ENCODE measurements around the gene PLCG1. TPM values are rescaled to one million over a fixed set of nuclear protein-coding genes. Genes with fewer than 3 reads are reported as not detected.

Gene PLCG1
- total and polyA plus RNA-seq, 2 donors (not counting 3 experiments of a cell fraction or from before 2014, with no cell fraction given), result 164 to 224 TPM

GRCh38 chr20:41098703-41099250 is 38.6 kb upstream of the PLCG1 start:
- dilution Hi-C loops (cut with MboI; ENCODE audit: extremely low pct_ligation_motif_present, low sequenced_read_pairs) (no loop called here), intact Hi-C loops (cut with micrococcal nuclease) (no loop called here)
- Histone ChIP-seq H3K9me3 (replicated peaks; ENCODE audit: control insufficient read depth, insufficient read depth, low read length) (no peaks in the 10 kb centered on the region), H3K27ac (ENCODE audit: insufficient read depth, low read depth, low read length) (no peak overlapping the region), H2AFZ (ENCODE audit: low read depth, low read length) (no peak overlapping the region), H3K27me3 (ENCODE audit: control insufficient read depth in 2 of 2, insufficient read depth in 2 of 2, low read length in 2 of 2) (no peaks in the 10 kb centered on the region), H3K9ac (replicated peaks; ENCODE audit: extremely low read depth, insufficient read depth, low read length) (no peak overlapping the region), H3K79me2 (ENCODE audit: control insufficient read depth, insufficient read depth, low read length) (peaks cover 3% of the 10 kb centered on the region), H3K4me2 (ENCODE audit: insufficient read depth, low read length) (no peak overlapping the region), H3K9me1 (replicated peaks; ENCODE audit: control insufficient read depth, extremely low read depth, insufficient read depth, low read length) (no peaks in the 10 kb centered on the region), H4K20me1 (replicated peaks; ENCODE audit: control insufficient read depth, extremely low read depth, insufficient read depth, low read length) (no peaks in the 10 kb centered on the region), H3K4me3 (replicated peaks in 1 of 3; ENCODE audit: insufficient read depth in 1 of 3, low read depth in 1 of 3, low read length in 3 of 3) (no peak overlapping the region), H3K36me3 (ENCODE audit: control insufficient read depth in 2 of 2, extremely low read depth in 1 of 2, insufficient read depth in 2 of 2, low read length in 2 of 2) (peaks cover 30 to 47% of the 10 kb centered on the region in 2 experiments), H3K4me1 (ENCODE audit: control insufficient read depth, extremely low read depth, insufficient read depth, low read length) (peaks cover 14% of the 10 kb centered on the region)
- FAIRE-seq (no peak), DNase-seq (ENCODE audit: low read depth, low spot score) (no peak)
- POLR2A ChIA-PET, result interaction anchor here (0.7 kb wide), 1 partner anchor 64 kb away, joined by 5 read pairs; no protein-coding TSS in a partner anchor
- TF ChIP-seq EZH2 (IDR thresholded peaks at IDR 0.05; ENCODE audit: borderline replicate concordance, low read depth, low read length, severe bottlenecking) (no peak), FOS (IDR thresholded peaks at IDR 0.05; ENCODE audit: borderline replicate concordance, insufficient read depth, low read length) (no peak), GATA2 (IDR thresholded peaks at IDR 0.05; ENCODE audit: insufficient read depth, insufficient read length, low read depth, low read length) (no peak), JUN (IDR thresholded peaks at IDR 0.05; ENCODE audit: borderline replicate concordance, insufficient read depth, insufficient read length, low read depth) (no peak), POLR2A (IDR thresholded peaks at IDR 0.05; ENCODE audit: low read depth, low read length) (no peak), POLR2AphosphoS5 (IDR thresholded peaks at IDR 0.05; ENCODE audit: insufficient read depth, low read depth, low read length) (no peak), MYC (IDR thresholded peaks at IDR 0.05; ENCODE audit: low read depth, low read length) (no peak)
- TF ChIP-seq, protein P1, sequence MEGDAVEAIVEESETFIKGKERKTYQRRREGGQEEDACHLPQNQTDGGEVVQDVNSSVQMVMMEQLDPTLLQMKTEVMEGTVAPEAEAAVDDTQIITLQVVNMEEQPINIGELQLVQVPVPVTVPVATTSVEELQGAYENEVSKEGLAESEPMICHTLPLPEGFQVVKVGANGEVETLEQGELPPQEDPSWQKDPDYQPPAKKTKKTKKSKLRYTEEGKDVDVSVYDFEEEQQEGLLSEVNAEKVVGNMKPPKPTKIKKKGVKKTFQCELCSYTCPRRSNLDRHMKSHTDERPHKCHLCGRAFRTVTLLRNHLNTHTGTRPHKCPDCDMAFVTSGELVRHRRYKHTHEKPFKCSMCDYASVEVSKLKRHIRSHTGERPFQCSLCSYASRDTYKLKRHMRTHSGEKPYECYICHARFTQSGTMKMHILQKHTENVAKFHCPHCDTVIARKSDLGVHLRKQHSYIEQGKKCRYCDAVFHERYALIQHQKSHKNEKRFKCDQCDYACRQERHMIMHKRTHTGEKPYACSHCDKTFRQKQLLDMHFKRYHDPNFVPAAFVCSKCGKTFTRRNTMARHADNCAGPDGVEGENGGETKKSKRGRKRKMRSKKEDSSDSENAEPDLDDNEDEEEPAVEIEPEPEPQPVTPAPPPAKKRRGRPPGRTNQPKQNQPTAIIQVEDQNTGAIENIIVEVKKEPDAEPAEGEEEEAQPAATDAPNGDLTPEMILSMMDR (IDR thresholded peaks at IDR 0.05; ENCODE audit: extremely low read depth in 1 of 2, insufficient read depth in 1 of 2, low read depth in 1 of 2, low read length in 2 of 2), result no peak
- TF ChIP-seq, protein P2, sequence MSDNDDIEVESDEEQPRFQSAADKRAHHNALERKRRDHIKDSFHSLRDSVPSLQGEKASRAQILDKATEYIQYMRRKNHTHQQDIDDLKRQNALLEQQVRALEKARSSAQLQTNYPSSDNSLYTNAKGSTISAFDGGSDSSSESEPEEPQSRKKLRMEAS (IDR thresholded peaks at IDR 0.05; ENCODE audit: insufficient read depth, insufficient read length), result no peak
- CTCF ChIA-PET, result interaction anchor here (2.3 to 7.9 kb wide), 4 partner anchors 12 to 136 kb away, joined by 5 to 282 read pairs (median 12); no protein-coding TSS in a partner anchor
- BruUV-seq (replicated peaks), result no TSS peak

Measured in endothelial cell of umbilical vein (primary cell).